Coronary artery (tissue), 2 donors: ENCODE measurements around the gene RMC1.

ENCODE experiments used
- DNase-seq: peaks from one replicate; pipeline ENCODE4 v3.0.0-alpha.2; 2017; ENCODE audit warnings: low spot score
- H3K27ac ChIP-seq, 2 donors: fragments of 200-600 bp; sonication (generic); one replicate each; pipeline ENCODE4 v1.5.1; 2016 to 2019
- H3K4me3 ChIP-seq: fragments of 200-600 bp; sonication (generic); 2 replicates; pipeline ENCODE4 v1.5.1; 2016; ENCODE audit warnings: mild to moderate bottlenecking, moderate library complexity
- TF ChIP-seq, protein P1 (sequence below): fragments of 200-600 bp; sonication (generic); IDR thresholded peaks from one replicate; pipeline ENCODE4 v1.5.1; 2019; ENCODE audit warnings: antibody characterized with exemption

RMC1 gene

DNA sequence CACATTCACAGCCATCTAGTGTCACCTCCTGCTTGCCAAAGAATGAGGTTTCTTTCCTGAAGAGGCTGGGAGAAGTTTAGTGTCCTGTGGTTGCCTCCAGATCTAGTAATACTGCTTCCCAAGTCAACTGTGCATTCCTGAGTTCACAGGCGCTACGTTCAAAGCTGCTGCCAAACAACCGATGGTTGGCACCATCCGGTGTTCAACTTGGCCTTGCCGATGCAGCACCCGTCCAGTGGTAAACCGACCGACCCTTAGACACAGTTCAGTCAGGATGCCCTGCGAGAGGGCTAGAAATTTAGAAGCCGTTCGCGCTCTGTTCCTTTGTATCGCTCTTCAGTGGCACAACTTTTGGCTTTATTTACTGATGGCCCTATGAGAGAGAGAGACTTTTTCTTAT lies 28.6 kb downstream of the RMC1 start:
- DNase-seq = no peak
- H3K27ac ChIP-seq = no peak overlapping the region
- TF ChIP-seq, protein P1, sequence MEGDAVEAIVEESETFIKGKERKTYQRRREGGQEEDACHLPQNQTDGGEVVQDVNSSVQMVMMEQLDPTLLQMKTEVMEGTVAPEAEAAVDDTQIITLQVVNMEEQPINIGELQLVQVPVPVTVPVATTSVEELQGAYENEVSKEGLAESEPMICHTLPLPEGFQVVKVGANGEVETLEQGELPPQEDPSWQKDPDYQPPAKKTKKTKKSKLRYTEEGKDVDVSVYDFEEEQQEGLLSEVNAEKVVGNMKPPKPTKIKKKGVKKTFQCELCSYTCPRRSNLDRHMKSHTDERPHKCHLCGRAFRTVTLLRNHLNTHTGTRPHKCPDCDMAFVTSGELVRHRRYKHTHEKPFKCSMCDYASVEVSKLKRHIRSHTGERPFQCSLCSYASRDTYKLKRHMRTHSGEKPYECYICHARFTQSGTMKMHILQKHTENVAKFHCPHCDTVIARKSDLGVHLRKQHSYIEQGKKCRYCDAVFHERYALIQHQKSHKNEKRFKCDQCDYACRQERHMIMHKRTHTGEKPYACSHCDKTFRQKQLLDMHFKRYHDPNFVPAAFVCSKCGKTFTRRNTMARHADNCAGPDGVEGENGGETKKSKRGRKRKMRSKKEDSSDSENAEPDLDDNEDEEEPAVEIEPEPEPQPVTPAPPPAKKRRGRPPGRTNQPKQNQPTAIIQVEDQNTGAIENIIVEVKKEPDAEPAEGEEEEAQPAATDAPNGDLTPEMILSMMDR = no peak
- H3K4me3 ChIP-seq = no peak overlapping the region

DNA sequence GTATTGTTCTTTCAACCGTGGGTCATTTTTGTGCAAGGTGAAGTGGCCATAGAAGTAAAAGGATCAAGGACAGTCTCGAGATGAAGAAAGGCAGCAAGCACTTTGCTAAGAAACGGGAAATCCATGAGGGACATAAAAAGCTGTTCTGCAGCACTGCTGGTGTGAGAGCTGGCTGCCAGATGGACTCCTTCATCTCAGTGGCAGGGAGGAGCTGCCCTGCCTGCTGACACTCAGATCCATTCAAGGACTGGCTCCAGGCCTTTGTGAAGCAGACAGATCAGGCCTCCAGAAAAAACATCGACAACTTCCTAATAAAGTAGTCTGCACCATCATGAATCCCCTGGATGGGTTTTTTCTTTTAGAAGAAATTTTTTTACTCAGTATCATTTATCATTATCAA lies 29.5 kb downstream of the RMC1 start:
- TF ChIP-seq, protein P1 = no peak
- no peak overlapping the region for H3K27ac ChIP-seq
- H3K4me3 ChIP-seq = no peak overlapping the region
- no peak for DNase-seq

DNA sequence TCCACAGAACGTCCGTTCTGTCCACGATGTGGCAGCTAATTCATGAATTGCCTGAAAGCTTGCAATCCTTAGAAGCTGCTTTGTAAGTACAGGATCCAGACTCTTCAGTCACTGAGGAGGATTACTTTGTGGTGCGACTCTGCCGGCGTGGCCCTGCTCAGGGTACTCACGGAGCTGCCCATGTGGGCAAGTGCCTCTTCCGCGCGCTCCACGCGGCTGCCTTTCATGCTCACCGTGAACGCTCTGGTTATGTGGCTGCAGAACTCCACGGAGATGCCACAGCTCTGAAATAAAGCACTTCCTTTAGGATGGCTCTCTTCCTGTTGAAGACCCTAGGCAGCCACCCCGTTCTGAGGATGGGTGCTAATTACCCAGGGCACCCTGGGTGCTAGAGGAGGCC lies 31.0 kb downstream of the RMC1 start:
- Histone ChIP-seq H3K27ac (no peak overlapping the region), H3K4me3 (no peak overlapping the region)
- TF ChIP-seq, protein P1 = no peak
- no peak for DNase-seq

DNA sequence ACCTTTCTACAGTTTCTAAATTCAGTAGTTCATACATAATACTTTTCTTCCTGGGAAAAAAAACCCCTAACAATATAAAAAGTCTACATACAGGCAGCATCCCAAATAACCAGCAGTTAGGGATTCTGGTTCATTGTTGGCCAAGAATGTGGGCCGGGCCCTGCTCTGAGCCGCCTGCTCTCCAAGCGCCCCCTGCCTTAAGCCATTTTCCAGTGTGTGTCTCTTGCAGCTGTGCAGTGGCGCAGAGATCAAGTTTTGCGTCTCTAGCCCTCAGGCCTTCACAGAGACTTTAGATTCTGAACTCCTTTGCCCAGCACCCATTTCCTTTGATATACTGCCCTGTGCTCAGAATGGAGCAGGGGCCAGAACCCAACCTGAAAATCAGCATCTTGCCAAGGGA lies 32.9 kb downstream of the RMC1 start:
- no peak for DNase-seq
- no peak overlapping the region for H3K27ac ChIP-seq
- H3K4me3 ChIP-seq = no peak overlapping the region
- TF ChIP-seq, protein P1 = no peak

DNA sequence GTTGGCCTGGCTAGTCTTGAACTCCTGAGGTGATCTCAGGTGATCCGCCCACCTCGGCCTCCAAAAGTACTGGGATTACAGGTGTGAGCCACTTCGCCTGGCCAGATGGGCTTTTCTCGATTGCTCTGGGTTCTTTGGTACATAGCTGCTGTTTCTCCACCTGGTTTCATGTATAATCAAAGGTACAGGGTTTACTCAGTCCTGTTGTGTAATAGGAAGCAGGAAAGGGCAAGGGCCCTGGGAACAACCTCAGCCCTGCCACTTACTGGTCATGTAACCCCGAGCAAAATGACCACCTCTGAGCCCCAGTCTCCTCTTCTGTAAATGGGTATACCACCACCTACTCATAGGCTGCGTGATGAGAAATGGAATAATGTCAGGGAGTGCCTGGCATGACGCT lies 34.0 kb downstream of the RMC1 start:
- DNase-seq = no peak
- TF ChIP-seq, protein P1 = no peak
- no peak overlapping the region for H3K4me3 ChIP-seq
- no peak overlapping the region for H3K27ac ChIP-seq

DNA sequence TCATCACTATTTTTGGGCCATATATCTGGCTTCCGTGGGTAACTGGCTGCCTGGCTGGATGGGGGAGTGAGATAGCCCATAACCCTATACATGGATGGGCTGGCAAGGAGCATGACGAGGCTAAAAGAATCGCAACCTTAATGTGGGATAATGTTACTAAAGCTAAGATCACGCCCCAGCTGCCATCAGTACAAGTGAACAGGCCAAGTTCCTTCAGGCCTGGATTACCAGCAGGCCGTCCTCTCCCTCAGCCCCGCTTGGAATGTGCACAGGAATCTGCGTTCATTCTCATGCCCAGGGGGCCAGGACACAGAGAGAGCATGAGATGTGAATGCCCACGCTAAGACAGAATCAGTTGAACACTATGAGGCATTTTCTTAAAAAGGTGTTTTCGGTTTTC lies 34.7 kb downstream of the RMC1 start:
- no peak for DNase-seq
- H3K4me3 ChIP-seq = no peak overlapping the region
- TF ChIP-seq, protein P1 = no peak
- peak overlapping the region in 1 of 2 donors; percentile 2 for H3K27ac ChIP-seq

DNA sequence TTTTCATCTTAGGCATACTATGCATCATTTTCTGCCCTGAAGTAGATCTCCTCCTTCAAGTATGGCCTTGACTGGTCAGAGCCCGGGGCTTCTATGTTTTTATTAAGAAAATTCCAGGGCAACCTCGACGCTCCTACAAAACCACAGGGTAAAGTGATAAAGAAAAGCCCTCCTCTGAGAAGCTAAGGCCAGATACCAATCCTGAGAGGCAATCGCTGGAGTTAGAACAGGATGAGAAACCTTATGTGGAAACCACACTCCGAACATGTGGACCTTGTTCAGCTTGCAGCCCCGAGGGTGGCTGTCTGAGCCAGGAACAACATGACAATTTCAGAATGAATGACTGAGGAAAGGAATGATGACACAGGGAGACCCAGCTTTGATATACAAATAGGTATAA lies 35.6 kb downstream of the RMC1 start:
- no peak for DNase-seq
- Histone ChIP-seq H3K27ac (no peak overlapping the region), H3K4me3 (no peak overlapping the region)
- TF ChIP-seq, protein P1 = no peak
